GM23338 (cell line): ENCODE data around the gene ERC1. TPM values are rescaled to one million over a fixed set of nuclear protein-coding genes. Genes with fewer than 3 reads are reported as not detected.

Experiments used
- ATAC-seq: fragments of 200-7000 bp; cut with Tn5 transposase; 3 replicates; pipeline ENCODE4 v1.9.1; 2020
- DNase-seq: peaks from one replicate; pipeline ENCODE4 v3.0.0-alpha.2; 2015; ENCODE audit warnings: low spot score
- H2AFZ ChIP-seq: fragments of 200-600 bp; sonication (generic); 2 replicates; pipeline ENCODE4 v1.8.0; 2016; ENCODE audit warnings: antibody characterized with exemption, mild to moderate bottlenecking, moderate library complexity
- H3F3A ChIP-seq: fragments of 200-600 bp; sonication (generic); replicated peaks from 2 replicates; pipeline ENCODE4 v1.8.0; 2017; ENCODE audit warnings: antibody characterized with exemption, mixed run types, low read depth
- H3K27ac ChIP-seq: fragments of 200-600 bp; sonication (generic); 2 replicates; pipeline ENCODE4 v1.6.1; 2016; ENCODE audit warnings: low read depth
- H3K27me3 ChIP-seq: fragments of 200-600 bp; sonication (generic); 2 replicates; pipeline ENCODE4 v1.8.0; 2016; ENCODE audit warnings: mild to moderate bottlenecking, mixed run types, moderate library complexity; ENCODE audit not compliant: insufficient read depth
- H3K36me3 ChIP-seq: fragments of 200-600 bp; sonication (generic); 2 replicates; pipeline ENCODE4 v1.8.0; 2016; ENCODE audit warnings: mild to moderate bottlenecking; ENCODE audit not compliant: insufficient read depth
- H3K4me1 ChIP-seq: fragments of 200-600 bp; sonication (generic); 2 replicates; pipeline ENCODE4 v1.8.0; 2016; ENCODE audit warnings: mild to moderate bottlenecking, moderate library complexity; ENCODE audit not compliant: insufficient read depth
- H3K4me2 ChIP-seq: fragments of 200-600 bp; sonication (generic); 2 replicates; pipeline ENCODE4 v1.7.1; 2017; ENCODE audit warnings: mixed run types
- H3K4me3 ChIP-seq: fragments of 200-600 bp; sonication (generic); 2 replicates; pipeline ENCODE4 v1.6.1; 2016; ENCODE audit warnings: mixed run types
- H3K79me2 ChIP-seq: fragments of 200-600 bp; sonication (generic); replicated peaks from 2 replicates; pipeline ENCODE4 v1.8.0; 2017; ENCODE audit warnings: mild to moderate bottlenecking; ENCODE audit not compliant: insufficient read depth
- H3K9me2 ChIP-seq: fragments of 200-600 bp; sonication (generic); 2 replicates; pipeline ENCODE4 v1.8.0; 2017; ENCODE audit not compliant: insufficient read depth
- H4K20me1 ChIP-seq: fragments of 200-600 bp; sonication (generic); replicated peaks from 2 replicates; pipeline ENCODE4 v1.8.0; 2017; ENCODE audit warnings: mild to moderate bottlenecking; ENCODE audit not compliant: insufficient read depth
- H3K27ac Mint-ChIP-seq: 2 replicates; pipeline ENCODE4 v1.8.0; 2020; ENCODE audit warnings: inconsistent platforms, mild to moderate bottlenecking, moderate library complexity, mixed read lengths
- H3K27me3 Mint-ChIP-seq: 3 replicates; pipeline ENCODE4 v1.8.0; 2022; ENCODE audit warnings: low read depth, mild to moderate bottlenecking, moderate library complexity, mixed read lengths, inconsistent platforms; ENCODE audit not compliant: insufficient read depth, poor library complexity
- H3K36me3 Mint-ChIP-seq: 3 replicates; pipeline ENCODE4 v1.8.0; 2021; ENCODE audit warnings: low read depth, mild to moderate bottlenecking, inconsistent platforms, moderate library complexity, mixed read lengths
- H3K4me1 Mint-ChIP-seq: 3 replicates; pipeline ENCODE4 v1.8.0; 2020; ENCODE audit warnings: mild to moderate bottlenecking, inconsistent platforms, mixed read lengths
- H3K4me3 Mint-ChIP-seq: 3 replicates; pipeline ENCODE4 v1.8.0; 2021; ENCODE audit warnings: moderate library complexity, mild to moderate bottlenecking, inconsistent platforms, mixed read lengths
- H3K9me3 Mint-ChIP-seq: 3 replicates; pipeline ENCODE4 v1.8.0; 2020; ENCODE audit warnings: moderate library complexity, mild to moderate bottlenecking, inconsistent platforms, mixed read lengths
- CTCF ChIP-seq, 2 experiments: fragments of 200-600 bp in 1 of 2; sonication (generic) in 1 of 2; conservative IDR thresholded peaks; 2 replicates each; pipeline versions ENCODE4 v1.5.1 to v1.6.1; 2016 to 2017; ENCODE audit warnings: antibody characterized with exemption in 2 of 2, low read depth in 2 of 2, mild to moderate bottlenecking in 2 of 2, moderate library complexity in 1 of 2
- ETS1 ChIP-seq: IDR thresholded peaks from 2 replicates; pipeline ENCODE4 v1.6.1; 2016; ENCODE audit warnings: antibody characterized with exemption
- EZH2 ChIP-seq: fragments of 200-600 bp; sonication (generic); IDR thresholded peaks from one replicate; pipeline ENCODE4 v1.8.0; 2017; ENCODE audit warnings: antibody characterized with exemption, mild to moderate bottlenecking, low read depth; ENCODE audit not compliant: unreplicated experiment
- EZH2phosphoT487 ChIP-seq: fragments of 200-600 bp; sonication (generic); IDR thresholded peaks from one replicate; pipeline ENCODE4 v1.8.1; 2018; ENCODE audit warnings: antibody characterized with exemption; ENCODE audit not compliant: unreplicated experiment
- JUNB ChIP-seq: IDR thresholded peaks from one replicate; pipeline ENCODE4 v1.6.1; 2016; ENCODE audit warnings: antibody characterized with exemption; ENCODE audit not compliant: unreplicated experiment
- NANOG ChIP-seq: IDR thresholded peaks from 2 replicates; pipeline ENCODE4 v1.6.1; 2016; ENCODE audit warnings: antibody characterized with exemption, borderline replicate concordance
- POLR2AphosphoS5 ChIP-seq: IDR thresholded peaks from 2 replicates; pipeline ENCODE4 v1.6.1; 2016; ENCODE audit warnings: antibody characterized with exemption, low read depth
- REST ChIP-seq: IDR thresholded peaks from one replicate; pipeline ENCODE4 v1.6.1; 2018; ENCODE audit warnings: antibody characterized with exemption; ENCODE audit not compliant: unreplicated experiment
- STAT1 ChIP-seq: IDR thresholded peaks from one replicate; pipeline ENCODE4 v1.6.1; 2016; ENCODE audit warnings: antibody characterized with exemption; ENCODE audit not compliant: unreplicated experiment
- ZNF114 ChIP-seq: fragments of 250-450 bp; sonication (Bioruptor Pico); IDR thresholded peaks from 2 replicates; pipeline ENCODE4 v1.5.0; 2020; ENCODE audit warnings: mild to moderate bottlenecking, moderate library complexity
- polyA plus RNA-seq: library from polyadenylated mRNA; unstranded; fragments of >200 nt; fragmentation: Nextera tagmentation; extraction: Ambion mirVana; gene quantifications from 2 replicates; pipeline ENCODE4 v1.2.1, GENCODE V29; 2016
- total RNA-seq: library from RNA; depleted of rRNA; stranded (reverse); fragments of >200 nt; shearing (Covaris generic); gene quantifications from 2 replicates; pipeline ENCODE4 v1.2.3, GENCODE V29; 2014

ERC1 gene
- total and polyA plus RNA-seq, 2 experiments from 2014 or later, result 28.1 to 35.3 TPM

- no peaks in the 10 kb centered on the region for H3K36me3 ChIP-seq
- no peaks in the 10 kb centered on the region for H3K36me3 Mint-ChIP-seq
- no peak overlapping the region for H3K4me3 ChIP-seq
- H3K4me2 ChIP-seq, result no peak overlapping the region
- no peak for TF ChIP-seq ZNF114 (CRISPR knock-in tag)
- no peak for TF ChIP-seq STAT1
- TF ChIP-seq ETS1, result no peak
- no peak for TF ChIP-seq EZH2phosphoT487
- no peak for TF ChIP-seq REST
- TF ChIP-seq NANOG, result no peak
- no peak for TF ChIP-seq EZH2
- TF ChIP-seq CTCF (conservative IDR thresholded peaks at IDR 0.05; ENCODE audit: low read depth in 2 of 2), result no peak
- TF ChIP-seq JUNB, result no peak
- TF ChIP-seq POLR2AphosphoS5, result no peak
- peaks cover 6% of the 10 kb centered on the region; the same call in 1 of the 2 replicates for H3K4me1 ChIP-seq
- H3K27ac ChIP-seq, result no peak overlapping the region
- no peak overlapping the region for H3K27ac Mint-ChIP-seq
- no peaks in the 10 kb centered on the region for H3K79me2 ChIP-seq
- H4K20me1 ChIP-seq, result no peaks in the 10 kb centered on the region
- no peak overlapping the region for H3K4me3 Mint-ChIP-seq
- H3K27me3 ChIP-seq, result no peaks in the 10 kb centered on the region
- peaks cover 1% of the 10 kb centered on the region for H3K27me3 Mint-ChIP-seq
- no peak overlapping the region for H2AFZ ChIP-seq
- no peaks in the 10 kb centered on the region for H3F3A ChIP-seq
- H3K4me1 Mint-ChIP-seq, result peaks cover 10% of the 10 kb centered on the region; the same call in 2 of the 3 replicates
- no peak for ATAC-seq
- no peaks in the 10 kb centered on the region for H3K9me3 Mint-ChIP-seq
- no peaks in the 10 kb centered on the region for H3K9me2 ChIP-seq
- no peak for DNase-seq
Observed at GRCh38 chr12:1284611-1285010, 293.6 kb downstream of the ERC1 start.
